GM23338 (cell line): ENCODE data around the gene LTBP4.

Experiments used
- CTCF ChIP-seq, 2 experiments: fragments of 200-600 bp in 1 of 2; sonication (generic) in 1 of 2; conservative IDR thresholded peaks; 2 replicates each; pipeline versions ENCODE4 v1.5.1 to v1.6.1; 2016 to 2017; ENCODE audit warnings: antibody characterized with exemption in 2 of 2, low read depth in 2 of 2, mild to moderate bottlenecking in 2 of 2, moderate library complexity in 1 of 2
- EZH2phosphoT487 ChIP-seq: fragments of 200-600 bp; sonication (generic); IDR thresholded peaks from one replicate; pipeline ENCODE4 v1.8.1; 2018; ENCODE audit warnings: antibody characterized with exemption; ENCODE audit not compliant: unreplicated experiment
- ZNF331 ChIP-seq: fragments of 250-450 bp; sonication (Bioruptor Pico); IDR thresholded peaks from 2 replicates; pipeline ENCODE4 v1.5.0; 2020; ENCODE audit warnings: low read depth, mild to moderate bottlenecking, moderate library complexity

GRCh38 chr19:40625406-40626120 is 24.4 kb downstream of the LTBP4 start:
- no peak for TF ChIP-seq EZH2phosphoT487
- TF ChIP-seq CTCF (conservative IDR thresholded peaks at IDR 0.05; ENCODE audit: low read depth in 2 of 2), result no peak
- no peak for TF ChIP-seq ZNF331
